B cell (primary cell): Measurements from ENCODE around the gene SMURF2. TPM values are rescaled to one million over a fixed set of nuclear protein-coding genes. Genes with fewer than 3 reads are reported as not detected.

ENCODE experiments used
- ATAC-seq: fragments of 200-7000 bp; cut with Tn5 transposase; one replicate; pipeline ENCODE4 v1.10.0; 2021; ENCODE audit warnings: low read depth, mild to moderate bottlenecking, moderate number of reproducible peaks, moderate library complexity
- CTCF ChIA-PET: fragments of 350-600 bp; sonication (Branson Sonifier 250); formaldehyde crosslinking; loops from one replicate; lab custom pipeline; 2021; ENCODE audit warnings: antibody characterized with exemption, inconsistent platforms; lab: Charles Lee
- POLR2A ChIA-PET: fragments of 350-600 bp; sonication (Branson Sonifier 250); formaldehyde crosslinking; loops from one replicate; lab custom pipeline; 2021; ENCODE audit warnings: antibody characterized with exemption; lab: Charles Lee
- DNase-seq: peaks from one replicate; pipeline ENCODE4 v3.0.0; 2013
- H2AFZ ChIP-seq: 2 replicates; pipeline ENCODE4 v1.6.1; 2012; ENCODE audit warnings: mild to moderate bottlenecking, low read depth, low read length; ENCODE audit not compliant: insufficient read depth, poor library complexity, severe bottlenecking
- H3K27ac ChIP-seq, 2 donors: 1 replicate in 1 of 2; 2 replicates in 1 of 2; pipeline ENCODE4 v1.5.1; 2012 to 2013; ENCODE audit warnings: low read length in 2 of 2, mild to moderate bottlenecking in 2 of 2, moderate library complexity in 1 of 2
- H3K27me3 ChIP-seq, 4 experiments: fragments of 200-600 bp in 1 of 4; sonication (generic) in 1 of 4; replicated peaks in 1 of 4; 1 replicate in 2 of 4; 2 replicates in 2 of 4; pipeline versions ENCODE4 v1.6.1 to v1.7.0; 2013 to 2016; ENCODE audit warnings: low read length in 3 of 4, mild to moderate bottlenecking in 2 of 4, mixed read lengths in 1 of 4, moderate library complexity in 1 of 4; ENCODE audit not compliant: insufficient read depth in 4 of 4, control insufficient read depth in 3 of 4; ENCODE audit errors: control extremely low read depth in 1 of 4
- H3K36me3 ChIP-seq, 2 experiments: replicated peaks in 1 of 2; 1 replicate in 1 of 2; 2 replicates in 1 of 2; pipeline versions ENCODE4 v1.6.1 to v1.7.1; 2013; ENCODE audit warnings: low read length in 1 of 2; ENCODE audit not compliant: insufficient read depth in 2 of 2, control insufficient read depth in 1 of 2; ENCODE audit errors: control extremely low read depth in 1 of 2, extremely low read depth in 1 of 2
- H3K4me1 ChIP-seq, 2 donors: fragments of 200-600 bp in 1 of 2; sonication (generic) in 1 of 2; 1 replicate in 1 of 2; 2 replicates in 1 of 2; pipeline versions ENCODE4 v1.5.1 to v1.6.1; 2013 to 2017; ENCODE audit warnings: low read length in 2 of 2; ENCODE audit not compliant: control insufficient read depth in 2 of 2, insufficient read depth in 2 of 2
- H3K4me2 ChIP-seq: replicated peaks from 2 replicates; pipeline ENCODE3; 2012; ENCODE audit warnings: mild to moderate bottlenecking, low read depth, low read length; ENCODE audit not compliant: poor library complexity, severe bottlenecking
- H3K4me3 ChIP-seq, 5 experiments: fragments of 200-600 bp in 1 of 5; sonication (generic) in 1 of 5; 1 replicate in 3 of 5; 2 replicates in 2 of 5; pipeline versions ENCODE4 v1.5.1 to v1.7.0; 2011 to 2016; ENCODE audit warnings: low read length in 4 of 5, mild to moderate bottlenecking in 4 of 5, low read depth in 2 of 5, control low read depth in 1 of 5, moderate library complexity in 1 of 5; ENCODE audit not compliant: insufficient read depth in 1 of 5; ENCODE audit errors: control extremely low read depth in 1 of 5, extremely low read depth in 1 of 5
- H3K79me2 ChIP-seq: fragments of 200-600 bp; sonication (generic); one replicate; pipeline ENCODE4 v1.6.0; 2016; ENCODE audit warnings: low read length; ENCODE audit not compliant: control insufficient read depth, insufficient read depth
- H3K9ac ChIP-seq: fragments of 200-600 bp; sonication (generic); 2 replicates; pipeline ENCODE4 v1.6.1; 2017; ENCODE audit warnings: mild to moderate bottlenecking, low read length, moderate library complexity
- H3K9me3 ChIP-seq, 3 donors: one replicate each; pipeline versions ENCODE4 v1.6.1 to v1.7.1; 2013; ENCODE audit warnings: low read length in 2 of 3; ENCODE audit not compliant: control insufficient read depth in 2 of 3, insufficient read depth in 1 of 3; ENCODE audit errors: control extremely low read depth in 1 of 3
- H4K20me1 ChIP-seq: 2 replicates; pipeline ENCODE4 v1.6.0; 2012; ENCODE audit warnings: mild to moderate bottlenecking, low read length; ENCODE audit not compliant: insufficient read depth, control insufficient read depth, poor library complexity, severe bottlenecking
- H3K27ac Mint-ChIP-seq: one replicate; pipeline ENCODE4 v1.8.0; 2021; ENCODE audit warnings: mixed read lengths
- H3K27me3 Mint-ChIP-seq: one replicate; pipeline ENCODE4 v1.8.0; 2021; ENCODE audit warnings: mixed read lengths
- H3K4me1 Mint-ChIP-seq: one replicate; pipeline ENCODE4 v1.8.0; 2021; ENCODE audit warnings: mixed read lengths
- H3K4me3 Mint-ChIP-seq: one replicate; pipeline ENCODE4 v1.8.0; 2021; ENCODE audit warnings: mixed read lengths
- H3K9me3 Mint-ChIP-seq: one replicate; pipeline ENCODE4 v1.8.0; 2022; ENCODE audit warnings: mixed read lengths; ENCODE audit not compliant: insufficient read depth
- CTCF ChIP-seq: fragments of 200-600 bp; IDR thresholded peaks from one replicate; pipeline ENCODE4 v1.8.0; 2022; ENCODE audit warnings: antibody characterized with exemption, mild to moderate bottlenecking
- EZH2 ChIP-seq: IDR thresholded peaks from 2 replicates; pipeline ENCODE4 v1.6.1; 2012; ENCODE audit warnings: borderline replicate concordance, low read depth, mild to moderate bottlenecking, moderate library complexity, low read length; ENCODE audit not compliant: insufficient read depth, poor library complexity, severe bottlenecking
- WGBS: methylation state at CpG from one replicate; pipeline ENCODE4 v1.1.5; 2013; ENCODE audit warnings: missing lambda C conversion rate; ENCODE audit not compliant: insufficient coverage; 5-methylcytosine and 5-hydroxymethylcytosine counted together
- intact Hi-C: fragments of 100-400 bp; cut with micrococcal nuclease; formaldehyde crosslinking; loops from one replicate; pipeline ENCODE4 v1.10.0; 2022
- polyA plus RNA-seq: library from polyadenylated mRNA; depleted of rRNA; stranded (reverse); fragments of >200 nt; gene quantifications from 2 replicates; pipeline ENCODE4 v1.2.3, GENCODE V29; 2012
- total RNA-seq, 2 donors: library from RNA; stranded (reverse); fragments of 120-200 nt in 1 of 2; gene quantifications; 1 replicate in 1 of 2; 2 replicates in 1 of 2; pipeline versions ENCODE4 v1.2.3 to v1.2.4, GENCODE V29; 2013 to 2022

SMURF2 gene
- total and polyA plus RNA-seq, 2 donors (not counting 1 experiment from before 2014, with no cell fraction given) = 9.2 to 32.8 TPM

GRCh38 chr17:64683796-64684195 is 21.7 kb upstream of the SMURF2 start:
- Mint-ChIP-seq H3K9me3 (no peaks in the 10 kb centered on the region), H3K27ac (no peak overlapping the region)
- no peak overlapping the region for H3K9ac ChIP-seq

More at GRCh38 chr17:64683796-64684195, 21.7 kb upstream of the SMURF2 start:
- no peak overlapping the region for H3K4me3 Mint-ChIP-seq
- ATAC-seq (no peak), DNase-seq (no peak)
- H3K36me3 ChIP-seq = no peaks in the 10 kb centered on the region
- CTCF ChIA-PET = no interaction called here
- H4K20me1 ChIP-seq = no peaks in the 10 kb centered on the region
- POLR2A ChIA-PET = no interaction called here
- no peak overlapping the region for H3K4me2 ChIP-seq
- no peak overlapping the region for H3K27ac ChIP-seq
- no peaks in the 10 kb centered on the region for H3K4me1 ChIP-seq
- no peaks in the 10 kb centered on the region for H3K27me3 Mint-ChIP-seq
- TF ChIP-seq CTCF = no peak
- TF ChIP-seq EZH2 = no peak
- intact Hi-C loops = no loop called here
- WGBS = no CpG with 5 or more reads among the region's 2 CpGs
- H3K9me3 ChIP-seq = no peaks in the 10 kb centered on the region
- no peaks in the 10 kb centered on the region for H3K79me2 ChIP-seq
- no peaks in the 10 kb centered on the region for H3K4me1 Mint-ChIP-seq
- H3K4me3 ChIP-seq = no peak overlapping the region
- no peak overlapping the region for H2AFZ ChIP-seq
- H3K27me3 ChIP-seq = peaks cover 0 to 3% (median 0%) of the 10 kb centered on the region in 4 experiments
